ENCODE results near the gene PSMB10.

GRCh38 chr16:67975321-67976105, 38.9 kb upstream of the PSMB10 start:
- TF ChIP-seq CTCF (IDR thresholded peaks at IDR 0.05), result no peak
- TF ChIP-seq POLR2A (IDR thresholded peaks at IDR 0.05), result no peak

Measured in body of pancreas (tissue), 4 donors.